GM12878 (cell line): ENCODE data around the gene ZNF69. TPM values are rescaled to one million over a fixed set of nuclear protein-coding genes. Genes with fewer than 3 reads are reported as not detected.
"Not testable (repeated sequence)": the region's sequence is repeated elsewhere in the genome, so short reads cannot be mapped to it uniquely, and the experiment has no call there.

Experiments
- ATAC-seq: fragments of 200-7000 bp; cut with Tn5 transposase; 3 replicates; pipeline ENCODE4 v1.9.1; 2020; ENCODE audit warnings: mild to moderate bottlenecking, moderate library complexity
- BruUV-seq: library from RNA; stranded (reverse); fragments of 400-500 nt; replicated peaks from 2 replicates; lab custom pipeline; 2021; lab: Mats Ljungman, UMichigan
- CTCF ChIA-PET: fragments of 300-600 bp; sonication (Branson Sonifier 250); formaldehyde crosslinking; extraction: SDS; loops from one replicate; lab custom pipeline; 2021; ENCODE audit warnings: inconsistent platforms; lab: Yijun Ruan, JAX
- POLR2A ChIA-PET: fragments of 350-600 bp; formaldehyde crosslinking; extraction: SDS; loops from one replicate; lab custom pipeline; 2021; ENCODE audit warnings: inconsistent platforms; lab: Charles Lee
- RAD21 ChIA-PET: fragments of 300-600 bp; sonication (Branson Sonifier 250); formaldehyde crosslinking; loops from one replicate; lab custom pipeline; 2023; ENCODE audit warnings: antibody characterized with exemption; ENCODE audit not compliant: unreplicated experiment; lab: Charles Lee
- SMC1A ChIA-PET: fragments of 300-600 bp; sonication (Branson Sonifier 250); formaldehyde crosslinking; loops from one replicate; lab custom pipeline; 2023; ENCODE audit not compliant: unreplicated experiment, uncharacterized antibody; lab: Charles Lee
- DNase-seq: peaks from one replicate; pipeline ENCODE4 v3.0.0-alpha.2; 2011; ENCODE audit warnings: low read depth, low spot score
- FAIRE-seq: peaks from 3 replicates; lab custom pipeline; 2011; peaks lifted over from hg19 to GRCh38; lab: Jason Lieb, UNC
- H2AFZ ChIP-seq: 2 replicates; pipeline ENCODE4 v1.6.0; 2011; ENCODE audit warnings: low read depth, low read length, control low read depth; ENCODE audit not compliant: control insufficient read depth
- H3K27ac ChIP-seq: 2 replicates; pipeline ENCODE4 v1.5.1; 2011; ENCODE audit warnings: control low read depth; ENCODE audit not compliant: control insufficient read depth, insufficient read depth
- H3K27me3 ChIP-seq, 2 experiments: replicated peaks in 1 of 2; 2 replicates each; pipeline versions ENCODE4 v1.6.0 to v1.6.1; 2011; ENCODE audit warnings: low read length in 1 of 2; ENCODE audit not compliant: control insufficient read depth in 2 of 2, insufficient read depth in 2 of 2
- H3K36me3 ChIP-seq, 2 experiments: 2 replicates each; pipeline ENCODE4 v1.5.1; 2011; ENCODE audit warnings: low read length in 1 of 2; ENCODE audit not compliant: control insufficient read depth in 2 of 2, insufficient read depth in 2 of 2
- H3K4me1 ChIP-seq: 2 replicates; pipeline ENCODE4 v1.6.1; 2011; ENCODE audit warnings: mild to moderate bottlenecking, low read length, moderate library complexity, mixed read lengths; ENCODE audit not compliant: control insufficient read depth, insufficient read depth
- H3K4me2 ChIP-seq: 2 replicates; pipeline ENCODE4 v1.6.0; 2011; ENCODE audit warnings: control low read depth; ENCODE audit not compliant: control insufficient read depth, insufficient read depth
- H3K4me3 ChIP-seq: fragments of 200-600 bp; sonication (generic); 2 replicates; pipeline ENCODE4 v1.5.1; 2016
- H3K79me2 ChIP-seq: 2 replicates; pipeline ENCODE4 v1.6.0; 2011; ENCODE audit warnings: low read length; ENCODE audit not compliant: control insufficient read depth, insufficient read depth
- H3K9ac ChIP-seq: 2 replicates; pipeline ENCODE4 v1.8.0; 2011; ENCODE audit warnings: low read length, control low read depth, mixed read lengths; ENCODE audit not compliant: control insufficient read depth, insufficient read depth
- H3K9me3 ChIP-seq: replicated peaks from 3 replicates; pipeline ENCODE4 v1.5.1; 2011; ENCODE audit warnings: mild to moderate bottlenecking, low read length; ENCODE audit not compliant: control insufficient read depth, insufficient read depth
- H4K20me1 ChIP-seq: 2 replicates; pipeline ENCODE4 v1.6.0; 2011; ENCODE audit not compliant: control insufficient read depth, insufficient read depth
- CBX5 ChIP-seq: sonication (generic); IDR thresholded peaks from 2 replicates; pipeline ENCODE4 v1.6.1; 2016; ENCODE audit warnings: low read depth, moderate library complexity, mild to moderate bottlenecking, inconsistent platforms
- LARP7 ChIP-seq: fragments of 450-650 bp; IDR thresholded peaks from 2 replicates; pipeline ENCODE4 v1.6.1; 2017; ENCODE audit warnings: mild to moderate bottlenecking
- MEF2B ChIP-seq: fragments of 450-650 bp; IDR thresholded peaks from 2 replicates; pipeline ENCODE4 v1.6.1; 2018; ENCODE audit warnings: mild to moderate bottlenecking, moderate library complexity; ENCODE audit not compliant: partially characterized antibody, poor library complexity, severe bottlenecking
- ZNF622 ChIP-seq: fragments of 450-650 bp; IDR thresholded peaks from 2 replicates; pipeline ENCODE4 v1.6.1; 2017; ENCODE audit warnings: mild to moderate bottlenecking, inconsistent platforms
- WGBS: methylation state at CpG from one replicate; pipeline ENCODE4 v1.1.6; 2016; ENCODE audit warnings: low lambda C conversion rate; ENCODE audit not compliant: insufficient replicate concordance, insufficient coverage; ENCODE audit errors: missing lambda C conversion rate; 5-methylcytosine and 5-hydroxymethylcytosine counted together
- in situ Hi-C: fragments of 300-500 bp; cut with MboI; formaldehyde crosslinking; loops from 9 replicates; pipeline ENCODE4 v1.14.3; 2018; ENCODE audit warnings: mixed read lengths
- intact Hi-C: fragments of 100-400 bp; cut with micrococcal nuclease; formaldehyde crosslinking; loops from one replicate; pipeline ENCODE4 v1.14.2; 2022; ENCODE audit not compliant: unreplicated experiment
- polyA plus RNA-seq, 11 experiments: library from polyadenylated mRNA; depleted of rRNA in 4 of 11; unstranded in 6 of 11; stranded (reverse) in 5 of 11; fragments of >200 nt; fragmentation: Nextera tagmentation in 4 of 11; fragmentation: Illumina TruSeq in 1 of 11; extraction: Ambion mirVana in 4 of 11; extraction: Trizol in 1 of 11; gene quantifications; 1 replicate in 1 of 11; 2 replicates in 10 of 11; pipeline versions ENCODE4 v1.2.1 to v1.2.3, GENCODE V29; 2011 to 2016; ENCODE audit warnings: inconsistent platforms in 2 of 11, missing spikeins in 2 of 11, low read depth in 1 of 11
- total RNA-seq, 4 experiments: library from RNA; depleted of rRNA in 3 of 4; stranded (reverse); fragments of >200 nt in 3 of 4; fragmentation: Illumina TruSeq in 1 of 4; extraction: Trizol in 1 of 4; gene quantifications; 2 replicates each; pipeline versions ENCODE4 v1.2.1 to v1.2.3, GENCODE V29; 2013 to 2021
- TF ChIP-seq, protein P1 (sequence below): fragments of 450-650 bp; formaldehyde crosslinking; IDR thresholded peaks from 2 replicates; pipeline ENCODE4 v1.4.0; 2020; ENCODE audit warnings: mild to moderate bottlenecking, moderate library complexity
- TF ChIP-seq, protein P2 (sequence below): fragments of 450-650 bp; IDR thresholded peaks from 2 replicates; pipeline ENCODE4 v1.6.1; 2017; ENCODE audit warnings: mild to moderate bottlenecking
- TF ChIP-seq, protein P3 (sequence below): fragments of 450-650 bp; conservative IDR thresholded peaks from 2 replicates; pipeline ENCODE4 v1.6.1; 2017; ENCODE audit warnings: mild to moderate bottlenecking, moderate library complexity

Gene ZNF69
- total and polyA plus RNA-seq, 10 of the 15 experiments (the other 5 are each of a cell fraction or from before 2014, with no cell fraction given): 0.15 to 0.63 (median 0.49) TPM

DNA sequence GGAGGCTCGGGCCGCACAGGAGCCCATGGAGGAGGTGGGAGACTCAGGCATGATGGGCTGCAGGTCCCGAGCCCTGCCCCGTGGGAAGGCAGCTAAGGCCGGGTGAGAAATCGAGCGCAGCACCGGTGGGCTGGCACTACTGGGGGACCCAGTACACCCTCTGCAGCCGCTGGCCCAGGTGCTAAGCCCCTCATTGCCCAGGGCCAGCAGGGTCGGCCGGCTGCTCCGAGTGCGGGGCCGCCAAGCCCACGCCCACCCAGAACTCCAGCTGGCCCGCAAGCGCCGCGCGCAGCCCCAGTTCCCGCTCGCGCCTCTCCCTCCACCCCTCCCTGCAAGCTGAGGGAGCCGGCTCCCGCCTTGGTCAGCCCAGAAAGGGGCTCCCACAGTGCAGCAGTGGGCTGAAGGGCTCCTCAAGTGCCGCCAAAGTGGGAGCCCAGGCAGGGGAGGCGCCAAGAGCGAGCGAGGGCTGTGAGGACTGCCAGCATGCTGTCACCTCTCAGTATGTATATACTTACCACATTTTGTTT lies 53.8 kb downstream of the ZNF69 start:
- intact Hi-C loops, H3K4me1 ChIP-seq, H3K4me2 ChIP-seq, RAD21 ChIA-PET, H3K79me2 ChIP-seq, CTCF ChIA-PET, POLR2A ChIA-PET, in situ Hi-C loops, ATAC-seq, DNase-seq, H3K36me3 ChIP-seq, FAIRE-seq, H3K27ac ChIP-seq, H2AFZ ChIP-seq, BruUV-seq, H3K4me3 ChIP-seq, H3K27me3 ChIP-seq, SMC1A ChIA-PET, H4K20me1 ChIP-seq, H3K9ac ChIP-seq: not testable (repeated sequence)
- peaks cover 57% of the 10 kb centered on the region for H3K9me3 ChIP-seq
- 99% methylated on average over 27 of the region's 29 CpGs for WGBS

DNA sequence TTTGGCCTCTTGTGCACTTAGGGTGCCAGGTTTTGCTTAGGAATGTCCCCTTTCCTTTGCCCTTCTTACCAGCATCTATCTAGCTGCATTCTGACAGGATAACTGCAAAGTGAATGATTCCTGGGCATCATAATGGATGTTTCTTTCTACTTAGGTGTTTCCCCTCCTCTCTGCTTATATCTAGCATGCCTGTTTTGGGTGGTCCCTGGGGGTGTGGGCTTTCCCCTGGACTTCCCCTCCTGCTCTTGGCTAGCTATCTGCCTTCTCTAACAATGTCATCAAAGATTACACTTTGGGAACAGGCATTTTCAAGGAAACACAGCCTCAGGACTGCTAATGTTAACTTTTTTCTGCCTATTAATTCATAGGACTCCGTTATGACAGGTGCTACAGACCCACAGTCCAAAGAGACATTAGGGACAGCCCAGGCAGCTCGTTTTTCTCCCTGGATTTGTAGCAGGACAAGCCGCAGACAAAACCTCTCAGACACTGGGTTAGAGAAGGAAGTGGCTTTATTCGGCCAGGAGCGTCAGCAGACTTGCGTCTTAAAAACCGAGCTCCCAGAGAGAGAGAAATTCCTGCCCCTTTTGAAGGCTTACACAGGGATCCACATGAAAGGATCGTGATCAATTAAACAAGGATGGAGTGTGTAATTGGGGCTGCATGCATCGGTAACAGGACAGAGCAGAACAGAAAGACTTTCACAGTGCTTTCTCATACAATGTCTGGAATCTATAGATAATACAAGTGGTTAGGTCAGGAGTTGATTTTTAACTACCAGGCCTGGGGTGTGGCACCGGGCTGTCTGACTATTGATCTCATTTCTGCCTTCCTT lies 54.6 kb downstream of the ZNF69 start:
- Histone ChIP-seq H3K9ac (no peak overlapping the region), H3K36me3 (peaks cover 4 to 7% of the 10 kb centered on the region in 2 experiments; a peak in 3 of 4 replicates), H3K4me2 (no peak overlapping the region), H4K20me1 (no peaks in the 10 kb centered on the region), H3K4me1 (no peaks in the 10 kb centered on the region), H3K4me3 (0 out of 2 replicates have a peak overlapping the region, but pooled peaks have one; percentile 11), H2AFZ (no peak overlapping the region), H3K79me2 (peaks cover 3% of the 10 kb centered on the region), H3K27me3 (no peaks in the 10 kb centered on the region), H3K9me3 (peaks cover 65% of the 10 kb centered on the region), H3K27ac (no peak overlapping the region)
- FAIRE-seq (no peak), DNase-seq (no peak), ATAC-seq (no peak)
- ChIA-PET CTCF (no interaction called here), POLR2A (no interaction called here), SMC1A (interaction anchor here (1.2 kb wide), 1 partner anchor 12 kb away, joined by 4 read pairs; no protein-coding TSS in a partner anchor), RAD21 (no interaction called here)
- WGBS: 80% methylated on average over 10 of the region's 10 CpGs
- in situ Hi-C loops (no loop called here), intact Hi-C loops (no loop called here)
- TF ChIP-seq MEF2B (no peak), CBX5 (no peak), LARP7 (no peak), ZNF622 (no peak)
- TF ChIP-seq, protein P1, sequence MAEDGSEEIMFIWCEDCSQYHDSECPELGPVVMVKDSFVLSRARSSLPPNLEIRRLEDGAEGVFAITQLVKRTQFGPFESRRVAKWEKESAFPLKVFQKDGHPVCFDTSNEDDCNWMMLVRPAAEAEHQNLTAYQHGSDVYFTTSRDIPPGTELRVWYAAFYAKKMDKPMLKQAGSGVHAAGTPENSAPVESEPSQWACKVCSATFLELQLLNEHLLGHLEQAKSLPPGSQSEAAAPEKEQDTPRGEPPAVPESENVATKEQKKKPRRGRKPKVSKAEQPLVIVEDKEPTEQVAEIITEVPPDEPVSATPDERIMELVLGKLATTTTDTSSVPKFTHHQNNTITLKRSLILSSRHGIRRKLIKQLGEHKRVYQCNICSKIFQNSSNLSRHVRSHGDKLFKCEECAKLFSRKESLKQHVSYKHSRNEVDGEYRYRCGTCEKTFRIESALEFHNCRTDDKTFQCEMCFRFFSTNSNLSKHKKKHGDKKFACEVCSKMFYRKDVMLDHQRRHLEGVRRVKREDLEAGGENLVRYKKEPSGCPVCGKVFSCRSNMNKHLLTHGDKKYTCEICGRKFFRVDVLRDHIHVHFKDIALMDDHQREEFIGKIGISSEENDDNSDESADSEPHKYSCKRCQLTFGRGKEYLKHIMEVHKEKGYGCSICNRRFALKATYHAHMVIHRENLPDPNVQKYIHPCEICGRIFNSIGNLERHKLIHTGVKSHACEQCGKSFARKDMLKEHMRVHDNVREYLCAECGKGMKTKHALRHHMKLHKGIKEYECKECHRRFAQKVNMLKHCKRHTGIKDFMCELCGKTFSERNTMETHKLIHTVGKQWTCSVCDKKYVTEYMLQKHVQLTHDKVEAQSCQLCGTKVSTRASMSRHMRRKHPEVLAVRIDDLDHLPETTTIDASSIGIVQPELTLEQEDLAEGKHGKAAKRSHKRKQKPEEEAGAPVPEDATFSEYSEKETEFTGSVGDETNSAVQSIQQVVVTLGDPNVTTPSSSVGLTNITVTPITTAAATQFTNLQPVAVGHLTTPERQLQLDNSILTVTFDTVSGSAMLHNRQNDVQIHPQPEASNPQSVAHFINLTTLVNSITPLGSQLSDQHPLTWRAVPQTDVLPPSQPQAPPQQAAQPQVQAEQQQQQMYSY (CRISPR knock-in tag): no peak
- TF ChIP-seq, protein P2, sequence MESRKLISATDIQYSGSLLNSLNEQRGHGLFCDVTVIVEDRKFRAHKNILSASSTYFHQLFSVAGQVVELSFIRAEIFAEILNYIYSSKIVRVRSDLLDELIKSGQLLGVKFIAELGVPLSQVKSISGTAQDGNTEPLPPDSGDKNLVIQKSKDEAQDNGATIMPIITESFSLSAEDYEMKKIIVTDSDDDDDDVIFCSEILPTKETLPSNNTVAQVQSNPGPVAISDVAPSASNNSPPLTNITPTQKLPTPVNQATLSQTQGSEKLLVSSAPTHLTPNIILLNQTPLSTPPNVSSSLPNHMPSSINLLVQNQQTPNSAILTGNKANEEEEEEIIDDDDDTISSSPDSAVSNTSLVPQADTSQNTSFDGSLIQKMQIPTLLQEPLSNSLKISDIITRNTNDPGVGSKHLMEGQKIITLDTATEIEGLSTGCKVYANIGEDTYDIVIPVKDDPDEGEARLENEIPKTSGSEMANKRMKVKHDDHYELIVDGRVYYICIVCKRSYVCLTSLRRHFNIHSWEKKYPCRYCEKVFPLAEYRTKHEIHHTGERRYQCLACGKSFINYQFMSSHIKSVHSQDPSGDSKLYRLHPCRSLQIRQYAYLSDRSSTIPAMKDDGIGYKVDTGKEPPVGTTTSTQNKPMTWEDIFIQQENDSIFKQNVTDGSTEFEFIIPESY: no peak
- TF ChIP-seq, protein P3, sequence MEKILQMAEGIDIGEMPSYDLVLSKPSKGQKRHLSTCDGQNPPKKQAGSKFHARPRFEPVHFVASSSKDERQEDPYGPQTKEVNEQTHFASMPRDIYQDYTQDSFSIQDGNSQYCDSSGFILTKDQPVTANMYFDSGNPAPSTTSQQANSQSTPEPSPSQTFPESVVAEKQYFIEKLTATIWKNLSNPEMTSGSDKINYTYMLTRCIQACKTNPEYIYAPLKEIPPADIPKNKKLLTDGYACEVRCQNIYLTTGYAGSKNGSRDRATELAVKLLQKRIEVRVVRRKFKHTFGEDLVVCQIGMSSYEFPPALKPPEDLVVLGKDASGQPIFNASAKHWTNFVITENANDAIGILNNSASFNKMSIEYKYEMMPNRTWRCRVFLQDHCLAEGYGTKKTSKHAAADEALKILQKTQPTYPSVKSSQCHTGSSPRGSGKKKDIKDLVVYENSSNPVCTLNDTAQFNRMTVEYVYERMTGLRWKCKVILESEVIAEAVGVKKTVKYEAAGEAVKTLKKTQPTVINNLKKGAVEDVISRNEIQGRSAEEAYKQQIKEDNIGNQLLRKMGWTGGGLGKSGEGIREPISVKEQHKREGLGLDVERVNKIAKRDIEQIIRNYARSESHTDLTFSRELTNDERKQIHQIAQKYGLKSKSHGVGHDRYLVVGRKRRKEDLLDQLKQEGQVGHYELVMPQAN: no peak
- no TSS peak for BruUV-seq
